HepG2 (cell line): ENCODE data around the gene SPINT3. TPM values are rescaled to one million over a fixed set of nuclear protein-coding genes. Genes with fewer than 3 reads are reported as not detected.

Experiments used
- ATAC-seq: fragments of 200-7000 bp; cut with Tn5 transposase; 3 replicates; pipeline ENCODE4 v1.9.1; 2020; ENCODE audit warnings: mild to moderate bottlenecking, moderate library complexity
- BruUV-seq: library from RNA; stranded (reverse); fragments of 400-500 nt; replicated peaks from 2 replicates; lab custom pipeline; 2021; lab: Mats Ljungman, UMichigan
- CTCF ChIA-PET: fragments of 300-600 bp; formaldehyde crosslinking; extraction: SDS; loops from one replicate; lab custom pipeline; 2021; ENCODE audit warnings: low total read pairs, inconsistent platforms, low intra/inter-chr PET ratio; lab: Yijun Ruan, JAX
- POLR2A ChIA-PET: fragments of 350-600 bp; sonication (Branson Sonifier 250); formaldehyde crosslinking; loops from one replicate; lab custom pipeline; 2020; ENCODE audit warnings: antibody characterized with exemption, inconsistent platforms; lab: Yijun Ruan, JAX
- DNase-seq: peaks from one replicate; pipeline ENCODE4 v3.0.0-alpha.2; 2015; ENCODE audit warnings: low spot score
- FAIRE-seq: peaks from 3 replicates; lab custom pipeline; 2011; peaks lifted over from hg19 to GRCh38; lab: Jason Lieb, UNC
- H2AFZ ChIP-seq: one replicate; pipeline ENCODE4 v1.6.1; 2011; ENCODE audit warnings: low read length, inconsistent platforms
- H3K27ac ChIP-seq: fragments of 300-600 bp; 3 replicates; pipeline ENCODE4 v1.8.0; 2011; ENCODE audit warnings: mixed run types, mild to moderate bottlenecking, mixed read lengths, low read length, inconsistent platforms; ENCODE audit not compliant: insufficient read depth; ENCODE audit errors: extremely low read length
- H3K27me3 ChIP-seq, 2 experiments: fragments of 200-600 bp in 1 of 2; 2 replicates in 1 of 2; 3 replicates in 1 of 2; pipeline versions ENCODE4 v1.6.0 to v1.8.0; 2011; ENCODE audit warnings: low read length in 2 of 2, mild to moderate bottlenecking in 2 of 2, moderate library complexity in 2 of 2, inconsistent platforms in 1 of 2; ENCODE audit not compliant: insufficient read depth in 2 of 2, control insufficient read depth in 1 of 2
- H3K36me3 ChIP-seq, 2 experiments: fragments of 200-600 bp in 1 of 2; replicated peaks in 1 of 2; 2 replicates in 1 of 2; 3 replicates in 1 of 2; pipeline versions ENCODE4 v1.5.1 to v1.8.0; 2011; ENCODE audit warnings: low read length in 2 of 2, inconsistent platforms in 1 of 2; ENCODE audit not compliant: insufficient read depth in 2 of 2, control insufficient read depth in 1 of 2
- H3K4me1 ChIP-seq: 2 replicates; pipeline ENCODE4 v1.5.1; 2012; ENCODE audit warnings: low read length, inconsistent platforms; ENCODE audit not compliant: insufficient read depth
- H3K4me2 ChIP-seq: 2 replicates; pipeline ENCODE4 v1.6.0; 2011; ENCODE audit warnings: low read depth, low read length, inconsistent platforms
- H3K4me3 ChIP-seq, 3 experiments: fragments of 200-600 bp in 1 of 3; sonication (generic), shearing (Covaris generic) in 1 of 3; replicated peaks in 1 of 3; 2 replicates each; pipeline ENCODE4 v1.5.1; 2011 to 2016; ENCODE audit warnings: low read length in 3 of 3, inconsistent platforms in 2 of 3, low read depth in 2 of 3, mild to moderate bottlenecking in 2 of 3, control low read depth in 1 of 3, mixed read lengths in 1 of 3; ENCODE audit not compliant: insufficient read depth in 1 of 3
- H3K79me2 ChIP-seq: one replicate; pipeline ENCODE4 v1.6.1; 2011; ENCODE audit warnings: low read length, inconsistent platforms; ENCODE audit not compliant: insufficient read depth
- H3K9ac ChIP-seq: 2 replicates; pipeline ENCODE4 v1.6.0; 2011; ENCODE audit warnings: mild to moderate bottlenecking, low read depth, low read length, inconsistent platforms; ENCODE audit not compliant: insufficient read depth
- H3K9me3 ChIP-seq: 2 replicates; pipeline ENCODE4 v1.5.1; 2012; ENCODE audit warnings: mild to moderate bottlenecking, low read length
- H4K20me1 ChIP-seq: 2 replicates; pipeline ENCODE4 v1.6.0; 2011; ENCODE audit warnings: inconsistent platforms, mild to moderate bottlenecking, low read length, moderate library complexity; ENCODE audit not compliant: insufficient read depth
- AGO2 ChIP-seq: fragments of 200-400 bp; formaldehyde crosslinking; optimal IDR thresholded peaks from 2 replicates; pipeline ENCODE3; 2017; ENCODE audit warnings: mild to moderate bottlenecking, low read depth, low read length, moderate library complexity
- HMGA1 ChIP-seq: sonication (generic); formaldehyde crosslinking; conservative IDR thresholded peaks from 2 replicates; pipeline ENCODE4 v1.4.0; 2020; ENCODE audit warnings: missing genetic modification reagents
- MAFF ChIP-seq: IDR thresholded peaks from 2 replicates; pipeline ENCODE4 v1.6.1; 2011; ENCODE audit warnings: low read depth, low read length, improper control_type of control experiment
- MAFK ChIP-seq, 2 experiments: IDR thresholded peaks in 1 of 2; conservative IDR thresholded peaks in 1 of 2; 2 replicates each; pipeline ENCODE4 v1.6.1; 2011; ENCODE audit warnings: improper control_type of control experiment in 2 of 2, low read length in 2 of 2
- MTA1 ChIP-seq: sonication (generic); formaldehyde crosslinking; IDR thresholded peaks from 2 replicates; pipeline ENCODE4 v1.4.0; 2020; ENCODE audit warnings: missing genetic modification reagents, mild to moderate bottlenecking, borderline replicate concordance
- NFRKB ChIP-seq: fragments of 450-650 bp; IDR thresholded peaks from 2 replicates; pipeline ENCODE4 v1.6.1; 2017
- POLR2G ChIP-seq: fragments of 200-400 bp; formaldehyde crosslinking; IDR thresholded peaks from 2 replicates; pipeline ENCODE4 v1.6.1; 2018; ENCODE audit warnings: mild to moderate bottlenecking, low read depth, low read length, moderate library complexity
- TBX3 ChIP-seq: fragments of 450-650 bp; IDR thresholded peaks from 2 replicates; pipeline ENCODE4 v1.6.1; 2017; ENCODE audit warnings: antibody characterized with exemption, mild to moderate bottlenecking, inconsistent platforms, borderline replicate concordance
- ZBTB7B ChIP-seq: sonication (generic); formaldehyde crosslinking; IDR thresholded peaks from 2 replicates; pipeline ENCODE4 v1.4.0; 2020; ENCODE audit warnings: missing genetic modification reagents
- ZFP36L1 ChIP-seq: sonication (generic); formaldehyde crosslinking; IDR thresholded peaks from 2 replicates; pipeline ENCODE4 v1.8.0; 2022; ENCODE audit warnings: mild to moderate bottlenecking, missing genetic modification reagents, moderate library complexity
- WGBS: methylation state at CpG from one replicate; pipeline ENCODE4 v1.1.6; 2017; ENCODE audit warnings: low lambda C conversion rate; 5-methylcytosine and 5-hydroxymethylcytosine counted together
- in situ Hi-C: cut with HindIII; loops from 2 replicates; pipeline ENCODE4 v1.10.0; 2017; ENCODE audit warnings: low pct_unique_long_range_greater_than_20kb; ENCODE audit not compliant: extremely low pct_ligation_motif_present
- intact Hi-C: fragments of 100-400 bp; cut with micrococcal nuclease; formaldehyde crosslinking; loops from one replicate; pipeline ENCODE4 v1.10.0; 2022; ENCODE audit not compliant: unreplicated experiment
- polyA plus RNA-seq, 8 experiments: library from polyadenylated mRNA; depleted of rRNA in 3 of 8; stranded (reverse) in 7 of 8; unstranded in 1 of 8; fragments of >200 nt; fragmentation: Illumina TruSeq in 4 of 8; extraction: Trizol in 4 of 8; gene quantifications; 2 replicates each; pipeline versions ENCODE4 v1.2.1 to v1.2.3, GENCODE V29; 2011 to 2016; ENCODE audit warnings: low read depth in 4 of 8, missing spikeins in 1 of 8, mixed read lengths in 1 of 8; ENCODE audit not compliant: insufficient read depth in 1 of 8
- total RNA-seq, 5 experiments: library from RNA; depleted of rRNA; stranded (reverse); fragments of >200 nt; fragmentation: Illumina TruSeq; extraction: Trizol; gene quantifications; 2 replicates each; pipeline ENCODE4 v1.2.3, GENCODE V29; 2016; ENCODE audit warnings: low read depth in 1 of 5
- TF ChIP-seq, protein P1 (sequence below): IDR thresholded peaks from 2 replicates; pipeline ENCODE4 v1.6.1; 2012; ENCODE audit warnings: inconsistent platforms
- TF ChIP-seq, protein P2 (sequence below): sonication (generic); formaldehyde crosslinking; IDR thresholded peaks from 2 replicates; pipeline ENCODE4 v1.4.0; 2020; ENCODE audit warnings: missing genetic modification reagents
- TF ChIP-seq, protein P3 (sequence below): IDR thresholded peaks from 2 replicates; pipeline ENCODE4 v1.6.1; 2018; ENCODE audit warnings: missing genetic modification reagents

Gene SPINT3
- total and polyA plus RNA-seq, 2 of the 13 experiments (the other 11 are each of a cell fraction or from before 2014, with no cell fraction given): not detected

DNA sequence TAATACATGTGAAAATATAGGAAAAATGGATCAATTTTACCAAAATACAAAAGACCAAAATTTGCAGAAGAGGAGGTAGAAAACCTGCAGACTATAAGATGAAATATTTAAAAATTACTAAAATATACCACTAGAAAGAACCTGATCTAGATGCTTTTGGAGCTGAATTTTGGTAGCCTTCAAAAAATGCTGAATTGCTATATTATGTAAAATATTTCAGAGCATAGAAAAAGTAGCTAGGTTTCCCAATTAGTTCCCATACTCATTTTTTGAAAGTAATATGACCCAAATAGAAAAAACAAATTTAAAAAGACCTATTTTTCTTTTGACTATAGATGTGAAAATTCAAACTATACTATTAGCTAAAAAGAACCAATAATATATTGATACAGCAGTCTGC, 35.3 kb upstream of the SPINT3 start:
- no peaks in the 10 kb centered on the region for H3K79me2 ChIP-seq
- H3K4me1 ChIP-seq: no peaks in the 10 kb centered on the region
- ATAC-seq: no peak
- no peaks in the 10 kb centered on the region for H4K20me1 ChIP-seq
- in situ Hi-C loops: no loop called here
- peaks cover 2 to 19% of the 10 kb centered on the region in 2 experiments; a peak in 3 of 5 replicates for H3K27me3 ChIP-seq
- H3K4me2 ChIP-seq: no peak overlapping the region
- H3K27ac ChIP-seq: no peak overlapping the region
- peak; percentile 75 for TF ChIP-seq MAFF
- TF ChIP-seq, protein P1, sequence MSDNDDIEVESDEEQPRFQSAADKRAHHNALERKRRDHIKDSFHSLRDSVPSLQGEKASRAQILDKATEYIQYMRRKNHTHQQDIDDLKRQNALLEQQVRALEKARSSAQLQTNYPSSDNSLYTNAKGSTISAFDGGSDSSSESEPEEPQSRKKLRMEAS: no peak
- no peak for TF ChIP-seq AGO2
- peak; percentile 77 to 85 for TF ChIP-seq MAFK (conservative IDR thresholded peaks at IDR 0.05 in 1 of 2, IDR thresholded peaks at IDR 0.05 in 1 of 2; ENCODE audit: low read length in 2 of 2)
- TF ChIP-seq, all 625 proteins: peak for 2
- no peaks in the 10 kb centered on the region for H3K9me3 ChIP-seq
- CTCF ChIA-PET: no interaction called here
- no TSS peak for BruUV-seq
- POLR2A ChIA-PET: no interaction called here
- no peak overlapping the region for H2AFZ ChIP-seq
- H3K4me3 ChIP-seq: no peak overlapping the region
- no peak for DNase-seq
- FAIRE-seq: no peak
- H3K9ac ChIP-seq: no peak overlapping the region
- H3K36me3 ChIP-seq: no peaks in the 10 kb centered on the region
- intact Hi-C loops: no loop called here

DNA sequence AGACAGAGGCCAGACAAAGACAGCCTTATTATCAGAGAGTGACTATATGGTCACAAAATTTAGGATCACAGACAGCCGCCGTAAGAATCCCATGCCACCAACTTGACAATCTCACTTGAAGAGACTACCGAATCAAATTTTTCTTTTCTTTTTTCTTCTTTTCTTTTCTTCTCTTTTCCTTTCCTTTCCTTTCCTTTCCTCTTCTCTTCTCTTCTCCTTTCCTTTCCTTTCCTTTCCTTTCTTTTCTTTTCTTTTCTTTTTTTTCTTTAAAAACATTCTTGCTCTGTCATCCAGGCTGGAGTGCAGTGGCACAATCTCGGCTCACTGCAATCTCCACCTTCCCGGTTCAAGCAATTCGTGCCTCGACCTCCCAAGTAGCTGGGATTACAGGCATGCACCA, 33.0 kb upstream of the SPINT3 start:
- H3K27ac ChIP-seq: no peak overlapping the region
- H3K4me2 ChIP-seq: no peak overlapping the region
- H3K9ac ChIP-seq: no peak overlapping the region
- FAIRE-seq: no peak
- ChIA-PET POLR2A (no interaction called here), CTCF (no interaction called here)
- H2AFZ ChIP-seq: no peak overlapping the region
- in situ Hi-C loops: loop anchor here (5.0 kb wide), 1 partner anchor 224 kb away; no protein-coding TSS in a partner anchor
- no peaks in the 10 kb centered on the region for H3K79me2 ChIP-seq
- no peak for TF ChIP-seq TBX3
- no peak for TF ChIP-seq ZBTB7B
- no peak for TF ChIP-seq MTA1 (CRISPR knock-in tag)
- TF ChIP-seq, protein P2, sequence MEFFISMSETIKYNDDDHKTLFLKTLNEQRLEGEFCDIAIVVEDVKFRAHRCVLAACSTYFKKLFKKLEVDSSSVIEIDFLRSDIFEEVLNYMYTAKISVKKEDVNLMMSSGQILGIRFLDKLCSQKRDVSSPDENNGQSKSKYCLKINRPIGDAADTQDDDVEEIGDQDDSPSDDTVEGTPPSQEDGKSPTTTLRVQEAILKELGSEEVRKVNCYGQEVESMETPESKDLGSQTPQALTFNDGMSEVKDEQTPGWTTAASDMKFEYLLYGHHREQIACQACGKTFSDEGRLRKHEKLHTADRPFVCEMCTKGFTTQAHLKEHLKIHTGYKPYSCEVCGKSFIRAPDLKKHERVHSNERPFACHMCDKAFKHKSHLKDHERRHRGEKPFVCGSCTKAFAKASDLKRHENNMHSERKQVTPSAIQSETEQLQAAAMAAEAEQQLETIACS (CRISPR knock-in tag): no peak
- TF ChIP-seq POLR2G: no peak
- no peak for TF ChIP-seq NFRKB
- no peak for TF ChIP-seq HMGA1 (CRISPR knock-in tag)
- TF ChIP-seq, protein P3, sequence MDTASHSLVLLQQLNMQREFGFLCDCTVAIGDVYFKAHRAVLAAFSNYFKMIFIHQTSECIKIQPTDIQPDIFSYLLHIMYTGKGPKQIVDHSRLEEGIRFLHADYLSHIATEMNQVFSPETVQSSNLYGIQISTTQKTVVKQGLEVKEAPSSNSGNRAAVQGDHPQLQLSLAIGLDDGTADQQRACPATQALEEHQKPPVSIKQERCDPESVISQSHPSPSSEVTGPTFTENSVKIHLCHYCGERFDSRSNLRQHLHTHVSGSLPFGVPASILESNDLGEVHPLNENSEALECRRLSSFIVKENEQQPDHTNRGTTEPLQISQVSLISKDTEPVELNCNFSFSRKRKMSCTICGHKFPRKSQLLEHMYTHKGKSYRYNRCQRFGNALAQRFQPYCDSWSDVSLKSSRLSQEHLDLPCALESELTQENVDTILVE (CRISPR knock-in tag): no peak
- TF ChIP-seq ZFP36L1: no peak
- H4K20me1 ChIP-seq: no peaks in the 10 kb centered on the region
- no peaks in the 10 kb centered on the region for H3K9me3 ChIP-seq
- no peaks in the 10 kb centered on the region for H3K36me3 ChIP-seq
- H3K4me3 ChIP-seq: no peak overlapping the region
- no TSS peak for BruUV-seq
- no peak for ATAC-seq
- intact Hi-C loops: no loop called here
- WGBS: 23% methylated on average over 7 of the region's 7 CpGs
- H3K4me1 ChIP-seq: no peaks in the 10 kb centered on the region
- no peak for DNase-seq
- peaks cover 2 to 19% of the 10 kb centered on the region in 2 experiments; a peak in 3 of 5 replicates for H3K27me3 ChIP-seq
